T47D (cell line): ENCODE measurements around the gene EPHA2.

Experiments
- DNase-seq, 2 experiments: peaks; one replicate each; pipeline versions ENCODE4 v3.0.0 to v3.0.0-alpha.2; 2011 to 2012; ENCODE audit warnings: low read depth in 1 of 2, low spot score in 1 of 2
- JUND ChIP-seq: IDR thresholded peaks from 2 replicates; pipeline ENCODE4 v1.6.1; 2012; ENCODE audit warnings: low read depth
- in situ Hi-C: cut with HindIII; loops from 2 replicates; pipeline ENCODE4 v1.10.0; 2016; ENCODE audit warnings: low sequenced_read_pairs, low pct_unique_long_range_greater_than_20kb

Gene EPHA2

DNA sequence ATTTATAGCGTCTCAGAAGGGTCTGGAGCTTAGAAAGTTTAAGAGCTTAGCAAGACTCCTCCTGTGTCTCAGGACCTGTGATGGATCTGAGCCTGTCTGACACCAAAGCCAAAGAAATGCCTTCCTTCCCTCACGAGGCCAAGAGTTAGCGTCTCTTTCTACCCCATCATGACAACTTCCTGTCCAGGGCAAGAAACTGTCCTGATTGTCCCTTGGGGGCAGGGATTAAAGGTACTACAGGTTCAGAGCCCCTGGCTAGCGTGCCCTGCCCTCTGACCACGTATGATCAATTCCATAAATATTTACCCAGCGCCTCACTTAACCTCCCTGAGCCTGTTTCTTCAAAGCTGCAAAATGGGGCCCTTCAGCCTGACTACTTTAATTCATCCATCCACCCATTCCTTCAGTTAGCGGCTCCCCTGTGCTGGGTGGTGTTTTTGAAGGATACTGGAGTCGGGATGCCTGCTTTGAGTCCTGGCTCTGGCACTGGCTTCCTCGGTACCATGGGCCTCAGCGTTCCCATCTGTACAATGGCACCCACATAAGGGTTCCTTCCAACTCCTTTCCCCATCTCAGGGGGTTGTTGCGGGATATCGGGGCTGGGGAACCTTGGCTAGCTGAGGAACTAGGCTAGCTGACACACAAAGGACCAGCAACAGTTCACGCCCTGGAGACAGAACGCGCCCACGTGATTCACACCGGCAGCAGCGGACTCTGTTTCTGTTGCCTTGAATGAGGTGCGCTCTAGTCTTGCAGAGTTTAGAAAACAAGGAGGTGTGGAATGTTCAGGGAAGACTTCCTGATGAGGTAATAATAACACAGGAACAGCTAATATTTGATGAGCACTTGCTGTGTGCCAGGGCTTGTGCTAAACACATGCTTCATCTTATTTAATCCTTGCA, 23.0 kb upstream of the EPHA2 start:
- DNase-seq: peak in 1 of 2 experiments; percentile 69
- in situ Hi-C loops: no loop called here
- TF ChIP-seq JUND: no peak

DNA sequence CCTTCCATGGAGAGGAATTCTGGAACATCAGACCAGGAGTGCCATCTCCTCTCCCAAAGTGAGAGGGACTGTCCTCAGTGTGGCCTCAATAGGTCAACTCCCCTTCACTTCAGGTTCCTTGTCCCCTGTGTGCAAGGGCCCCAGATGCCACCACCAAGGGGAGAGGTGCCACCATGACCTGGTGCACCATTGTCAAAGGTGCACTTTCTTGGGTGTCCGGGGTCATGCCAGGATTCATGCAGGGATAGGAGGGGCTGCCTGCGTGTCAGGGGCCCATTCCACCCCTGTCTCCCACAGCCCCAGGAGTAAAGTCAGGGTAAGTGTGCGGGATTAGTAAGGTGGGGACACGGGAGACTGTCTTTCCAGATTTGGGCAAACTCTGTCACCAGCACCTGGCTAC, 21.4 kb upstream of the EPHA2 start:
- DNase-seq: no peak
- no peak for TF ChIP-seq JUND
- in situ Hi-C loops: no loop called here

DNA sequence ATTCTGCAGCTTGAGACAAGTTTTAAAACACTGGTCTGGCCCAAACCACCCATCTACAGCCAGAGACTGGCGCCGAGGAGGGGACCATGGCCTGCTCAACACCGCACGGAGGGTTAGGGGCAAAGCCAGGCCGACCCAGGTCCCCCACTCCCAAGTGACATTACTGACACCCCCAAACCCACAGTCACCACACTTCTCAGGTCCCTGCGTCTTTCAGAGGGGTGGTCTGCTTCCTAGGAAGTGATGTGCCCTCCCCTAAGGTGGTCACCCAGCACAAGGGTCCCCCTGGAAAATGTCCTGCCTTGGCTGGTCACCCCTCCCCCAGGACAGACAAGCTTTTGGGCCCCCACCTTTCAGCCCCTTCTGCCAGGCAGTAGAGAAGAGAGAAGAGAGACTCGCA, 20.8 kb upstream of the EPHA2 start:
- no peak for DNase-seq
- in situ Hi-C loops: no loop called here
- no peak for TF ChIP-seq JUND

DNA sequence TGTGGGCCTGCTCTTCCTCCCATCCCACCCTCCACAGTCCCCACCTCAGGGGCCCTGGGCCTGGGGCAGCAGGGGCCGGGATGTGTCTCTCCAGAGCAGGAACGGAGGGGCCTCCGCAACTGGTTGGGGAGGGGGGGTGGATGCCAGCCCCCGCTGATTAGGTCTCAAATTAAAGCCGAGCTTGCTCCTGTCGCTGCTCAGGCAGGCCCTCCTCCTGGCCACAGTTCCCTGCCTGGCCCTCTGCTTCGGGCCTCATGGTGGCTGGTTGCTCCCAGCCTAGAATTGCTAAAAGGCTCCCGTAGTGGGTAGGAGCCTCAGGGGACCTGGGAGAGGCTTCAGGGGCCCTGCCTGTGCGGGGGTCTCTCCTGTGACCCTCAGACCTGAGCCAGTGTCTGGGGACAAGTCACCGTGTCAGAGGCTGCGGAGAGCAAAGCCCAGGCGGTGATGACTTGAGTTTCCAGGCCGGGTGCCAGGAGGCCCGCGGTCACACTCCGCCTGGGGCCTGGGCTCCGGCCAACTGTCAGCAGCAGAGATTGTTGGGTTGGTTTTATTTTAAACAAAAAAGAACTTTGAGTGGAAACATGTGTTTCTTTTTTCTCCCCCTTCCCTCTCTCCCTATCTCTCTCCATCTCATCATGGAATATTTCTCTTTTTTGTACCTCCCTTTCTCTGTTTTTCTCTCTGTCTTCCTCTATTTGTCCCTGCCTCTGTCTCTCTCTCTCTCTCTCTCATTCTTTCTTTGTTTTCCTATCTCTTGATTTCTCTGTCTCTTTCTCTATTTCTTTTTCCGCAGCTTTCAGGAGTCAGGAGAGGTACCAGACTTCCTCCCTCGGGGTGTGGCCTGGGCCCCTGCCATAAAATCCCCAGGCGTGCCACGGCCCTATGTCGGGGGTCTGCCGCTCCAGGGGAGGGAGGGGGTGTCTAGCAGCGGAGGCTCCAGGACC, 20.0 kb upstream of the EPHA2 start:
- in situ Hi-C loops: no loop called here
- TF ChIP-seq JUND: no peak
- peak in 1 of 2 experiments; percentile 52 for DNase-seq

DNA sequence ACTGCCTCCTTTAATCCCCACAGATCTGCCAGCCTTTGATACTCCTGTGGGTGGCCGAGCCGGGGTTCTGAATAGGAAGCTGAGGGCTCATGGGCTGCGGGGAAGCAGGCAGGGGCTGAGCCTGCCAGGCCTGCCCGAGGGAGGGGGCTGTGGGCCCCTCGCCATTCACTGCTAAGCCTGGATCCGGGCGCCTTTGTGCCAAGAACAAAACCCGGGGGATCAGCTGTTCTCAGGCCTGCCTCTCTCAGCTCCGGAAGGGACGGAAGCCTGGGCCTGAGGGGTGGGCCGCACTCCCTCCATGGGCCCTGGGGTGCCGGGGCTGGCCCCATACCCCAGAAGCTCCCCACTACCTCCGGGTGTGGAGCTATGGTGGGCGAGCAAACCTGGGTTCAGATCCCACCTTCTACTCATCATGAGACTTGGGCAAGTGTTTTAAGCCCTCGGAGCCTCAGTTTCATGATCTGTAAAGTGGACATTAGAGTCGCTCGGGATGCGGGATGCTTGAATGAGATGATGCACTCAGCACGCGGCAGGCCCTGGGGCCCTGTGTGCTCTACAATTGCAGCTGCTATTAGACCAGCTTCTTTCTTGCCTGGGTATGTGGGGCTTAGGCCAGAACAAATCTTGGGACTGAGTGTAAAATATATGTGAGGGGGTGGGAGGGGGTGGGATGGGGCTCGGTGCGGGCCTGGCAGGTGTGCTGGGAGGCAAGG, 19.2 kb upstream of the EPHA2 start:
- no peak for TF ChIP-seq JUND
- in situ Hi-C loops: no loop called here
- DNase-seq: no peak

DNA sequence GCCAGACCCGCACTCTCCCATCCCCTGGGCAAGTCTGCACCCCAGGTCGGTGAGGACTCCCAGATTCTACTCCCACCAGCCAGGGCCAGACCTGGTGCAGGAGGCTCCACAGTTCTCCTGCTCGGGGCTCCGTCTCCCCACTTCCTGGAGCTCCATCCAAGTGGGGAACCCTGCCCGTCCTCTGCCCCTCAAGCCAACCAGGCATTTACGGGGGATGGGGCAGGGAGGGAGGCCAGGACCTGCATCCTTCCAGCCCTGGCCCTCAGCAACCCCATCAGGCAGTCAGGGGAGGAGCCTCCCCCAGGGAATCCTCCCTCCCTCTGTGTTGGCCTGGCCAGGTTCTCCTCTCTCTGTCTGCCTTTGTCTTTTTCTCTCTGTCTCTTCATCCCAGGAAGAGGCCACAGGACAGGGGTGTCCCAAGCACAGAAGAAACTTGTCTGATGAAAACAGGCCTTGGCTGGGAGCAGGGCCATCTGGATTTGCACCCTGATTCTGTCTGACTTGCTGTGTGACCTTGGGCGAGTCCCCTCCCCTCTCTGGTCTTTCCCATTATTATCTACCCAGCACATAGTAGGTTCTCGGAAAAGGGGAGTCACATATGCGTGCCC, 18.5 kb upstream of the EPHA2 start:
- DNase-seq: no peak
- TF ChIP-seq JUND: no peak
- in situ Hi-C loops: no loop called here

DNA sequence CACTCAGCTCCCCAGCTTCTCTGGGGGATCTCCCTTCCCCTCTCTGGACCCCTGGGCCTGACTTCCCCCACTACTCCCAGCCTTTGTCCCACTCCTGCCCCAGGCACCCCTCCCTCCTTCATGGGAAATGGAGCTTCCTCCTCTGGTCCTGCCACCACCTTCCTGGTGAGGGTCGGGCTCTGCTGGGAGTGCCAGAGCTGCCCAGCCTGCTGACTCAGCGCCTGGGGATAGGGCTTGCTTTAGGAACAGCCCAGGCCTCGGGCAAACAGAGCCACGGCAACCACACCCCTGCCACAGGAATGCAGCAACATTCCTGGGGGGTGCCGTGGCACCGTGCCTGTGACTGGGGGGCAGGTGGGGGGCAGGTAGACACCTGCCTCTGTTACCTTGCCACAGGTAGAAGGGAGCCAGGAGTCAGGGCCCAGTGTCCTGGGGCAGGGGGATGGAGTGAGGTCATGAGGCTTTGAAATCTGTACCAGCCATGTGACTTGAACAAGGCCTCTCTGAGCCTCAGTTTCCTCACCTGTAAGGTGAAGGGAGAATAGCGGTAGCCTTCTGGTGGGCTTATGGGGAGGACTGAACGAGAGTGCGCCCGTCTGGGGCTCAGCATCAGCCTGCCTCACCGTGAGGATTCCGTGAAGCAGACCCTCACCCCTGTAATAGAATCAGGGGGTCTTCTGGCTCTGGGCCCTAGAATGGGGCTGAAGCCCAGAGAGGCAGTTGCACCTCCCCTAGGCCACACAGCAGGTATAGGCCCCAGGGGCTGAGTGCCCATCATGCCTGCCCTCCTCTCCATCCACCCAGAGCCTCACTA, 17.8 kb upstream of the EPHA2 start:
- peak in 1 of 2 experiments; percentile 76 for DNase-seq
- in situ Hi-C loops: no loop called here

DNA sequence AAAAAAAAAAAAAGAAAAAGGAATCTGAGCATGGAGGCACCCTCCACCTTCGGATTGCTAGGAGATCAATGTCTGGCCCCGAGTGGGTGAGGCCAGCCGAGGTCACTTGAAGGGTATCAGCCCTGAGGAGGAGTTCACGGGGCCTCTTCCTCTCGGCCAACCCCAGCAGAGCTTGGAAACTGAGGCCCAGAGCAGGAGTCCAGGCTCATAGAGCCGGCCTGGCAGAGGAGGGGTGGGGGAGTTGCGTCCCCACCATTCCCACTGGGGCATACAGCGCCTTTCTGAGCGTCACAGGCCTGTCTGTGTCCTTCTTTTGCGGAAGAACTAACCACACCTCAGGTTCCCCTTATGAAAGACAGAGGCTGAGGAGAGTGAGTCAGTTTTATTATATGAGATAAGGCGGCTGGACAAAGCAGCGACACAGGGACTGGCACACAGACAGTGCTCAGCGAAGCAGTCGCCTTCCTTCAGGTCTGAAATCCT, 17.1 kb upstream of the EPHA2 start:
- TF ChIP-seq JUND: no peak
- in situ Hi-C loops: no loop called here
- no peak for DNase-seq

More for the DNA sequence above, 17.8 kb upstream of the EPHA2 start:
- TF ChIP-seq JUND: no peak

DNA sequence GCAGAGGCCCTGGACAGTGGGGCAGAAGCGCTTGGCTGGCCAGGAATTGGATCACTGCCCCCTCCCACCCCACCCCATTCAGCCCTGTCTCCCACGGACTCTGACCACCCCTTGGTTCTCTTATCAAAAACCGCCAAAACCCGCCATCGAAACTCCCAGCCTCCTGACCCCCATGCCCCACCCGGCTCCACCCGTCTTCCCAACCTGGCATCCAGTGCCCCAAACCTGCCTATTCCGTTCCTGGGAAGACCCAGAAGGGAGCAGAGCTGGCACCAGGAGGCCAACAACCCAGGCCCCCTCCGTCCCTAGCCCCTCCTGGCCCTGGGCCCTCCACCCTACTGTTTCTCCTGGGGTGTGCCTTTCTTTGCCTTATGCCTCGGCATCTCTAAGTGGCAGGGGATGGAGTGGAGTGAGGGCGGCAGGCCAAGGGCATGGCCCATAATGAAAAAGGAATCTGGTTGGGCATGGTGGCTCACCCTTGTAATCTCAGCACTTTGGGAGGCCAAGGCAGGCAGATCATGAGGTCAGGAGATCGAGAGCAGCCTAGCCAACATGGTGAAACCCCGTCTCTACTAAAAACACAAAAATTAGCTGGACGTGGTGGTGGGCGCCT, 16.5 kb upstream of the EPHA2 start:
- DNase-seq: no peak
- TF ChIP-seq JUND: no peak
- in situ Hi-C loops: no loop called here

DNA sequence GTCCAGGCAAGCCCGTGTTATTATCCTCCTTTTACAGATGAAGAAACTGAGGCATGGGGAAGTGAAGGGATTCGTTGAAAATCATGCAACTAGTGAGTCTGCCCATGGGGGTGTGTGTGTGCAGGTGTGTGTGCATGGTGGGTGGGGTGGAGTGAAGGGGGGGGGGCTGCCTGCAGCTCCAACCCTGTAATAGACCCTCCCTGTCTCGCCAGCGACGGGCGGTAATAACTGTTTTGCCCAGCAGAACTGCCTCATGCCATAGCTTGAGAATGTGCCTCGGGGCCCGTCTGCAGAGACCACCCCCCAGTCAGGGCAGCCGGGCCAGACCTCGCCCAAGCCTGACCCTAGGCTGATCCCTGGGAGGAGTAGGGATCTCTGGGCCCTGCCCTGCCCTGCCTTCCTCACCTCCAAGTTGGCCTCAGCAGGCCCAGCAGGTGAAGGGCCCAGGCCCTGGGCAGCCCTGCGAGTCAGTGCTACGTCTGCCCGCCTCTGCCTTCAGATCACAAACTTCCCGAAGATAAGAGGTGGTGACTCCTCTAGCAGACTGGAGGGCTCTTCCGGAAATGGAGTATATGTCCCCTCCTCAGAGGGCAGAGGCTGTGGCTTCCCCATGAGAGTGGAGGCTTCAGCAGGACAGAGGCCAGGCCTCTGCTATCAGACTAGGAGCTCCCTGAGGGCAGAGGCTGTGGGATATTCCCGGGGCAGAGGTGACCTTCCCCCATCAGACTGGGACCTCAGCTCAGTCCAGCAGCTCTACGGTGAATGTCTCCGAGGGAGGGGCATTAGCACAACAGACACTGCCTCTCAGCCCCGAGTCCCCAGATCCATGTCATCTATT, 15.7 kb upstream of the EPHA2 start:
- no peak for TF ChIP-seq JUND
- no peak for DNase-seq
- in situ Hi-C loops: no loop called here
